GM23338 (cell line): ENCODE measurements around the gene UGP2.
A peak's percentile ranks its signal among the peaks of the same experiment; 100 is the strongest.

Experiments used
- CREB1 ChIP-seq: fragments of 250-450 bp; sonication (Bioruptor Pico); IDR thresholded peaks from 2 replicates; pipeline ENCODE4 v1.5.0; 2020; ENCODE audit warnings: low read depth, mild to moderate bottlenecking, moderate library complexity
- EZH2 ChIP-seq: fragments of 200-600 bp; sonication (generic); IDR thresholded peaks from one replicate; pipeline ENCODE4 v1.8.0; 2017; ENCODE audit warnings: antibody characterized with exemption, mild to moderate bottlenecking, low read depth; ENCODE audit not compliant: unreplicated experiment
- NANOG ChIP-seq: IDR thresholded peaks from 2 replicates; pipeline ENCODE4 v1.6.1; 2016; ENCODE audit warnings: antibody characterized with exemption, borderline replicate concordance
- POLR2AphosphoS5 ChIP-seq: IDR thresholded peaks from 2 replicates; pipeline ENCODE4 v1.6.1; 2016; ENCODE audit warnings: antibody characterized with exemption, low read depth
- TF ChIP-seq, protein P1 (sequence below), 2 experiments: fragments of 200-600 bp in 1 of 2; sonication (generic) in 1 of 2; conservative IDR thresholded peaks; 2 replicates each; pipeline versions ENCODE4 v1.5.1 to v1.6.1; 2016 to 2017; ENCODE audit warnings: antibody characterized with exemption in 2 of 2, low read depth in 2 of 2, mild to moderate bottlenecking in 2 of 2, moderate library complexity in 1 of 2
- TF ChIP-seq, protein P2 (sequence below): IDR thresholded peaks from 2 replicates; pipeline ENCODE4 v1.6.1; 2016; ENCODE audit warnings: antibody characterized with exemption
- TF ChIP-seq, protein P3 (sequence below): IDR thresholded peaks from one replicate; pipeline ENCODE4 v1.6.1; 2018; ENCODE audit warnings: antibody characterized with exemption; ENCODE audit not compliant: unreplicated experiment

DNA sequence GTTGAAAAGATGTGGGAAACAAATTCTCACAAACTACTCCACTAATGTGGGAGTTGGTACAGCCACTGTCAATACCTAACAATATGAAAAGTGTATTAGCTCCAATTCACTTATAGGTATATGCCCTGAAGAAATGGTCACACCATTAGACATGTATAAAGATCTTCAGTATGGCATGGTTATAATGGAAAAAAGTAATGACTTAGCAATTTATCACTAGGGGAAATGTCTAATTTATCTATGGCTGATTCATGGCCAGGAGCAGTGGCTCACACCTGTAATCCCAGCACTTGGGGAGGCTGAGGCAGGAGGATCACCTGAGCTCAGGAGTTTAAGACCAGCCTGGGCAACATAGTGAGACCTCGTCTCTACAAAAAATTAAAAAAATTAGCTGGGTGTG is 52.5 kb downstream of the UGP2 start:
- no peak for TF ChIP-seq NANOG
- TF ChIP-seq, protein P1, sequence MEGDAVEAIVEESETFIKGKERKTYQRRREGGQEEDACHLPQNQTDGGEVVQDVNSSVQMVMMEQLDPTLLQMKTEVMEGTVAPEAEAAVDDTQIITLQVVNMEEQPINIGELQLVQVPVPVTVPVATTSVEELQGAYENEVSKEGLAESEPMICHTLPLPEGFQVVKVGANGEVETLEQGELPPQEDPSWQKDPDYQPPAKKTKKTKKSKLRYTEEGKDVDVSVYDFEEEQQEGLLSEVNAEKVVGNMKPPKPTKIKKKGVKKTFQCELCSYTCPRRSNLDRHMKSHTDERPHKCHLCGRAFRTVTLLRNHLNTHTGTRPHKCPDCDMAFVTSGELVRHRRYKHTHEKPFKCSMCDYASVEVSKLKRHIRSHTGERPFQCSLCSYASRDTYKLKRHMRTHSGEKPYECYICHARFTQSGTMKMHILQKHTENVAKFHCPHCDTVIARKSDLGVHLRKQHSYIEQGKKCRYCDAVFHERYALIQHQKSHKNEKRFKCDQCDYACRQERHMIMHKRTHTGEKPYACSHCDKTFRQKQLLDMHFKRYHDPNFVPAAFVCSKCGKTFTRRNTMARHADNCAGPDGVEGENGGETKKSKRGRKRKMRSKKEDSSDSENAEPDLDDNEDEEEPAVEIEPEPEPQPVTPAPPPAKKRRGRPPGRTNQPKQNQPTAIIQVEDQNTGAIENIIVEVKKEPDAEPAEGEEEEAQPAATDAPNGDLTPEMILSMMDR (conservative IDR thresholded peaks at IDR 0.05; ENCODE audit: low read depth in 2 of 2), result no peak
- peak; percentile 13; the same call in 1 of the 2 replicates for TF ChIP-seq POLR2AphosphoS5
- TF ChIP-seq, protein P2, sequence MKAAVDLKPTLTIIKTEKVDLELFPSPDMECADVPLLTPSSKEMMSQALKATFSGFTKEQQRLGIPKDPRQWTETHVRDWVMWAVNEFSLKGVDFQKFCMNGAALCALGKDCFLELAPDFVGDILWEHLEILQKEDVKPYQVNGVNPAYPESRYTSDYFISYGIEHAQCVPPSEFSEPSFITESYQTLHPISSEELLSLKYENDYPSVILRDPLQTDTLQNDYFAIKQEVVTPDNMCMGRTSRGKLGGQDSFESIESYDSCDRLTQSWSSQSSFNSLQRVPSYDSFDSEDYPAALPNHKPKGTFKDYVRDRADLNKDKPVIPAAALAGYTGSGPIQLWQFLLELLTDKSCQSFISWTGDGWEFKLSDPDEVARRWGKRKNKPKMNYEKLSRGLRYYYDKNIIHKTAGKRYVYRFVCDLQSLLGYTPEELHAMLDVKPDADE, result no peak
- TF ChIP-seq, protein P3, sequence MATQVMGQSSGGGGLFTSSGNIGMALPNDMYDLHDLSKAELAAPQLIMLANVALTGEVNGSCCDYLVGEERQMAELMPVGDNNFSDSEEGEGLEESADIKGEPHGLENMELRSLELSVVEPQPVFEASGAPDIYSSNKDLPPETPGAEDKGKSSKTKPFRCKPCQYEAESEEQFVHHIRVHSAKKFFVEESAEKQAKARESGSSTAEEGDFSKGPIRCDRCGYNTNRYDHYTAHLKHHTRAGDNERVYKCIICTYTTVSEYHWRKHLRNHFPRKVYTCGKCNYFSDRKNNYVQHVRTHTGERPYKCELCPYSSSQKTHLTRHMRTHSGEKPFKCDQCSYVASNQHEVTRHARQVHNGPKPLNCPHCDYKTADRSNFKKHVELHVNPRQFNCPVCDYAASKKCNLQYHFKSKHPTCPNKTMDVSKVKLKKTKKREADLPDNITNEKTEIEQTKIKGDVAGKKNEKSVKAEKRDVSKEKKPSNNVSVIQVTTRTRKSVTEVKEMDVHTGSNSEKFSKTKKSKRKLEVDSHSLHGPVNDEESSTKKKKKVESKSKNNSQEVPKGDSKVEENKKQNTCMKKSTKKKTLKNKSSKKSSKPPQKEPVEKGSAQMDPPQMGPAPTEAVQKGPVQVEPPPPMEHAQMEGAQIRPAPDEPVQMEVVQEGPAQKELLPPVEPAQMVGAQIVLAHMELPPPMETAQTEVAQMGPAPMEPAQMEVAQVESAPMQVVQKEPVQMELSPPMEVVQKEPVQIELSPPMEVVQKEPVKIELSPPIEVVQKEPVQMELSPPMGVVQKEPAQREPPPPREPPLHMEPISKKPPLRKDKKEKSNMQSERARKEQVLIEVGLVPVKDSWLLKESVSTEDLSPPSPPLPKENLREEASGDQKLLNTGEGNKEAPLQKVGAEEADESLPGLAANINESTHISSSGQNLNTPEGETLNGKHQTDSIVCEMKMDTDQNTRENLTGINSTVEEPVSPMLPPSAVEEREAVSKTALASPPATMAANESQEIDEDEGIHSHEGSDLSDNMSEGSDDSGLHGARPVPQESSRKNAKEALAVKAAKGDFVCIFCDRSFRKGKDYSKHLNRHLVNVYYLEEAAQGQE, result no peak
- TF ChIP-seq CREB1 (CRISPR knock-in tag), result no peak
- no peak for TF ChIP-seq EZH2
